Ureter (tissue), 1 donor: ENCODE data around the gene ELL2. TPM values are rescaled to one million over a fixed set of nuclear protein-coding genes. Genes with fewer than 3 reads are reported as not detected.

Source experiments
- DNase-seq: peaks from one replicate; pipeline ENCODE4 v3.0.0-alpha.2; 2020; ENCODE audit warnings: low spot score
- total RNA-seq: library from RNA; stranded (reverse); gene quantifications from one replicate; pipeline ENCODE4 v1.2.4, GENCODE V29; 2023
- donor health status: DM: yes; HTN: yes; CAD: no.

The ELL2 gene
- total RNA-seq, result 77.8 TPM

- DNase-seq, result peak; percentile 98
These were observed at the start of gene ELL2 for GRCh38 chr5:95961617-95962474. Gene ELL2 (minus strand): TSS chr5:95961851. CDS start chr5:95961721, 130 bp downstream.

- DNase-seq, result no peak
These were observed 47.5 kb upstream of the ELL2 start for GRCh38 chr5:96008987-96009647.

GRCh38 chr5:96008487-96008886 is 46.8 kb upstream of the ELL2 start:
- no peak for DNase-seq

DNA sequence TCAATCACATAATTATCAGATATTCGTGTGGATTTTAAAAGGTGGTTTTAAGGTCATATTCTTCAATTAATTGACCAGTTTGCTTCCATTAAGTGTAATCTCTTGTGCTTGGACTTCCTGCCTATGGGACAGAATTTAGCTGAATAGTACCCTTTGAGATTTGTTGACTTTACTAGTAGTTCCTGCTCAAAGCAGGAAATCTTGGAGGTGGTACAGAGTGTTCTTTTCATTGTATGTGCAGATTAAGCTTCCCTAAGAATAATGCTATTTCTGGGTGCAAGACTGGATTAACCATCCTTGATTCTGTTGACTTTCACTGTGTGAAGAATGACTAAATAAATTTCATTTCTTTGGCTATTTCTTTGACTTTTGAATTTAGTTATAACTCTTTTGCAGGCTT is 45.4 kb upstream of the ELL2 start:
- DNase-seq, result no peak

DNA sequence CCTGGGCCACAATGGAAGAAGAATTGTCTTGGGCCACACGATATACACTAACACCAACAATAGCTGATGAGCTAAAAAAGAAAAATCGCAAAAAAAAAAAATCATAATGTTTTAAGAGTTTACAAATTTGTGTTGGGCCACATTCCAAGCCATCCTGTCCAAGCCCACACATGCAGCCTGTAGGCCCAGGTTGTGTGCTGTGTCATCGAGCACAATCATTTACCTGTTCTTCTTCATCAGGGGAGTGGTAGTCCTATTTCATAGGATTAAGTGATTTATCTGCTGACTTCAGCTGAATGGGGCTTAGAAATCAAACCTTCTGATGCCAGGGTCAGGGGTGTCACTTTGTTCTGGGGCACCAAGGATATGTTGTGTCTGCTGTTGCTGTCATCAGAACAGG is 44.6 kb upstream of the ELL2 start:
- DNase-seq, result no peak

DNA sequence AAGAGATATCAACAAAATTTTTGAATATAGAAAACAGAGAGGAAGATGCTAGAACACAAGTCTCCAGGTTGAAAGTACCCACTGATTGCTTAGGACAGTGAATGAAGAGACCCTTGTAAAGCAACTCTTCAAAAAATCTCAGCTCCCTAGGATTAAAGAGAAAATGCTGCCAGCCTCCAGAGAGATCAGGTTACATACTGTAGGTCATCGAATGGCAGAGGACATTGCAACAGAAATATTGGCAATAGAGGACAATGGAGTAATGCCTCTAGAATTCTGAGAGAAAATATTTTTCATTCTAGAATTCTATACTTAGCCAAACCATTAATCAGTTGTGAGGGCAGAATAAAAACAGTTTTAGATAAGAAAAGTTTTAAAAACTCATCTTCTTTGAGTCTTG is 43.1 kb upstream of the ELL2 start:
- DNase-seq, result no peak

- DNase-seq, result no peak
These were observed 42.4 kb upstream of the ELL2 start for GRCh38 chr5:96004087-96004486.

GRCh38 chr5:96001262-96001661 is 39.6 kb upstream of the ELL2 start:
- DNase-seq, result no peak

DNA sequence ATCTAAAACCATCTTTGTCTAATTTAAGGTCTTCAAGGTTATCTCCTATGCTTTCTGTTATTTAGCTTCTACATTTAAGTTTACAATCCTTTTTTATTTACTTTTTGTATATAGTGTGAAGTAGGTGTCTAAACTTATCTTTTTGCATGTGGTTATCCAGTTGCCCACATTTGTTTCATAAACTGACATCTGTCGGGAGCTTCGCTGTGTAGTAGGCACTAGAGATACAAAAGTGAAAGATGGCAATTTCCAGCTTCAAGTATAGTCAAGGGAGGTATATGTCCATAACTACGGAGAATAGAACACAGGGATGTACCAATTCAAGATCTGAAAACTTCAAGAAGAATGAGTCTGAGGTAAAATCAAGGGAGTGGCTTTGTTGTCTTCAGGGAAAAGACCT is 38.7 kb upstream of the ELL2 start:
- no peak for DNase-seq

GRCh38 chr5:95996904-95997723 is 35.5 kb upstream of the ELL2 start:
- no peak for DNase-seq

- DNase-seq, result no peak
These were observed 34.4 kb upstream of the ELL2 start for GRCh38 chr5:95995962-95996489.

GRCh38 chr5:95993776-95994175 is 32.1 kb upstream of the ELL2 start:
- DNase-seq, result no peak

GRCh38 chr5:95993266-95993665 is 31.6 kb upstream of the ELL2 start:
- DNase-seq, result no peak

- DNase-seq, result no peak
These were observed 27.8 kb upstream of the ELL2 start for GRCh38 chr5:95989283-95990048.

DNA sequence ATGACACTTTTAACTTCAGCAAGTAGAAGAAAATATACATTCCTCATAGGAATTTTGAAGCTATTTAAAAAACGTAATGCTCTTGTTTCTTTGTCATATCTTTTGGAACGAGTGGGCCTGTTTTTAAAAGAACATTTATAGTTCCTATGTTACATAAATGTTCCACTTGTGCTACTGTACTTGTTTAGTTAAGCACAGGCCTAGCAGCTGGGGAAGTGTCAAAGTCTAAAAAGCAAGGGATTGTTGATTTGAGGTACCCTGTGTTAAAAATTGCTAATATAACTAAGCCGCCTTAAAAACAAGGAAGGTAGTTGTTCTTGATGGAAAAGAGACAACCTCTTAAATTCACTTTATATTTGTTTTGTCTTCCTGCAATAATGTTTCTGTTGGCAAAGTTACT is 27.2 kb upstream of the ELL2 start:
- DNase-seq, result no peak

GRCh38 chr5:95988094-95988493 is 26.4 kb upstream of the ELL2 start:
- no peak for DNase-seq

DNA sequence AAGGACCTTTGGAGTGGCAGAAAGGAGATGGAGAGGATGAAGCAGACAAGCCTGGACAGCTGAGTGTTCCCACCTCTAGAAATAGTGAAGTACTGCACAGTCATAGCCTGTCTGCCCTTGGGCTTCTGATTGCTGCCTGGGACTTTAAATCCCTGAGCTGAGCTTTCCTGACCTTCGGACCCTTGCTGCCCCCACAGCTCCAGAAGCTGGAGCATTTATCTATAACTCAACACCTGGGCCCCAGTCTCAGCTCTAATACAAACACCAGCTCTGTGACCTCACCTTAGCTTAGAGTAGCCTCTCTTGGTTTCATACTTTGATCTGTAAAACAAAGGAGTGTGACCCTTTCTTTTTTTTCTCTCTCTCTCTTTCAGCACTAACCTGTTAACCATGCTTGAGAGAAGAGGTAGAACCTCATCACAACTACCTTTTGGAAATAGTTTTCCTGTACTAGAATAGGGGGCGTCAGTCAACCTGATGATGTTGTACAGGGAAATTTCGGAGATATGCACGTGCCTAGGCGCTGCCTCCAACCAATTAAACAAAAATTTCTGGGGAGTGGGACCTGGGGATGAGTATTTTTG is 25.4 kb upstream of the ELL2 start:
- DNase-seq, result no peak

GRCh38 chr5:95986001-95986400 is 24.4 kb upstream of the ELL2 start:
- no peak for DNase-seq

DNA sequence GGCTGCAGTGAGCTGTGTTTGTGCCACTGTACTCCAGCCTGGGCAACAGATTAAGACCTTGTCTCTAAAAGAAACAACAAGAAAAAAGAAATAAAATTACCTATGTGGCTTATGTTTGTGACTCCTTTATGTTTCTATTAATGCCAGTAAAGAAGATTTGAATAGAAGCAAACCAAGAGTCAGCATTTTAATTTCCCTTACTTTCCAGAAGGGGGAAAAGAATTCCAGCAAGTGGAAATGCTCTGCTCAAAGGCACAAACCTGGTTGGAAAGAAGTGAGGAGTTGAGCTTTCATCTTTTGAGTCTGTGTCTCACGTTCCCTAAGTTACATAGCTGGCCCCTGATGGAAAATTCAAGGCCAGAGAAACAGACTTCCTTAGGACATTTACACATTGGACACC is 23.6 kb upstream of the ELL2 start:
- DNase-seq, result no peak

DNA sequence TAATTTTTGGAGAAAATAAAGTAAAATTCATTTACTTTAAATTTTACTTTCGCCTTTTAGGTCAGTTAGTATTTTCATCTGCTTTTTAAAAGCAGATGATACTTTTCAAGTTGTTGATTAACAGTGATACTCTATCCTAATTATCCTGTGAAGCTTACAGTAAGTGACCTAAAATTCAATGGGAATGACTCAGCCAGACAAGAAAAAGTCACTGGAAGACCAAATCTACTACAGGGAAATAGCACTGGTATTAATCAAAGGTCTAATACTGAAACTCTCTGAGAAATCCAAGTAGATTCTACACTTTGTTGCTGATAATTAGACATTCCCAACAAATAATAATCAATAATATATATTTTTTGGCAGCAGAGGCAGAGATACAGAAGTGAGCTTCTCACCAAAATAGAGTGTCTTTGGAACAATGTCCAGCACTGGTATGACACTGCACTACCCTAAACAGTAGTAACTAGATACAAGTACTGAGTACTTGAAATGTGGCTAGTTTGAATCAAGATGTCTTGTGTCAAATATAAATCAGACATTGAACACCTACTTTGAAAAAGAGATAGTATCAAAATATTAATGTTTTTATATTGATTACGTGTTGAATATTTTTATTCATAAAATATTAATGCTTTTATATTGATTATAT is 22.8 kb upstream of the ELL2 start:
- DNase-seq, result no peak

DNA sequence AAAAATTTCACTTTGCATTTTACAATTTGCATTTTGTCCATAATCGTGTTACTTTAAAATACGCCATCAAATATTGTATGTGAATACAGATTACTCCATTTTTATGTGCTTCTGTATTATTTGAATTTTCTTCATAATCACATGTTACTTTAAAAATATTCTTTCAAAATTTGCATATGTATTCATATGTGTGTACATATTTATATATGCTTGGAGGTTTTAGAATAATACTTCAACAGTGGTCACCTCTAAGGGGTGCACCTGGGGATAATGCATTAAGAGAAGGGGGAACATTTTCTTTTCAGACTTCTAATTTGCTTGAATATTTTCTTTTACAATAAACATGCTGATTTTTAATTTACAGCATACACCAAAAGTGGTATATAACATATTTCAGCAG is 21.9 kb upstream of the ELL2 start:
- DNase-seq, result no peak
